Fibroblast of mammary gland (primary cell): ENCODE results near the gene BRD8.

Experiments
- DNase-seq: peaks from one replicate; pipeline ENCODE4 v3.0.0-alpha.2; 2010; ENCODE audit warnings: low read depth
- H3K4me3 ChIP-seq: 2 replicates; pipeline ENCODE4 v1.5.1; 2011; ENCODE audit warnings: low read depth, mild to moderate bottlenecking, low read length, moderate library complexity; ENCODE audit not compliant: control insufficient read depth
- CTCF ChIP-seq: conservative IDR thresholded peaks from 2 replicates; pipeline ENCODE4 v1.5.1; 2011; ENCODE audit warnings: low read depth, low read length, inconsistent platforms; ENCODE audit not compliant: control insufficient read depth, insufficient read depth

The BRD8 gene

GRCh38 chr5:138093036-138093435 is 85.4 kb downstream of the BRD8 start:
- no peak overlapping the region for H3K4me3 ChIP-seq
- no peak for TF ChIP-seq CTCF
- no peak for DNase-seq

DNA sequence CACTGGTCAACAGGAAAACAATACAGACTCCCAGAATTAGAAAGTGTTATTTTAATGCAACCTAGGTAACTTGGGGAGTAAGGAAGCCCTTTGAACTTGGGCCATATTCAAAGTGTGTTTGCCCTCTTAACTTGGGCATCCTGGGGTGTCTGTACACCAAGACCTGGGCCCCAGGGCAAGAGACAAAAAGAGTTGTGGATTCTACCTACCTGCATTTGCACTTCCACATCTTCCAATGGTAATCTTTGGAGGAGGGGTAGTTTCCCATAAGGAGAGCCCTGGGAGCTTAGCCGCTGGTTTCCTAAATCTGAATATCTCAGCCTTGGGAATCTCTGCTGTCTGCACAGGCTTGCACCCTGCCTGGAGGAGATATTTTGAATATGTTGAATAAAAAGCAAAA is 86.1 kb downstream of the BRD8 start:
- H3K4me3 ChIP-seq, result no peak overlapping the region
- no peak for DNase-seq
- TF ChIP-seq CTCF, result no peak

GRCh38 chr5:138091685-138092084 is 86.7 kb downstream of the BRD8 start:
- DNase-seq, result no peak
- TF ChIP-seq CTCF, result no peak
- no peak overlapping the region for H3K4me3 ChIP-seq
